Cardiac muscle cell (in vitro differentiated cells and primary cell): ENCODE results near the gene EPHB2. TPM values are rescaled to one million over a fixed set of nuclear protein-coding genes. Genes with fewer than 3 reads are reported as not detected.

Source experiments
- DNase-seq, 2 donors: peaks; one replicate each; pipeline versions ENCODE4 v3.0.0 to v3.0.0-alpha.2; 2010 to 2017; ENCODE audit warnings: low read depth in 1 of 2, low spot score in 1 of 2
- H3K27ac ChIP-seq: fragments of 200-600 bp; sonication (generic); 2 replicates; pipeline ENCODE4 v1.5.1; 2016
- H3K27me3 ChIP-seq: fragments of 200-600 bp; sonication (generic); 2 replicates; pipeline ENCODE4 v1.6.0; 2016; ENCODE audit warnings: control low read depth
- H3K36me3 ChIP-seq: fragments of 200-600 bp; sonication (generic); 2 replicates; pipeline ENCODE4 v1.5.1; 2016; ENCODE audit warnings: control low read depth
- H3K4me1 ChIP-seq: fragments of 200-600 bp; sonication (generic); 2 replicates; pipeline ENCODE4 v1.8.1; 2017; ENCODE audit warnings: low read depth, mild to moderate bottlenecking, mixed run types
- H3K4me3 ChIP-seq: fragments of 200-600 bp; sonication (generic); 2 replicates; pipeline ENCODE4 v1.5.1; 2016; ENCODE audit warnings: mild to moderate bottlenecking
- H3K9me3 ChIP-seq: fragments of 200-600 bp; sonication (generic); 2 replicates; pipeline ENCODE4 v1.5.1; 2017; ENCODE audit warnings: low read depth, mild to moderate bottlenecking, control low read depth
- CTCF ChIP-seq: IDR thresholded peaks from 2 replicates; pipeline ENCODE4 v1.5.1; 2012; ENCODE audit warnings: low read depth, mild to moderate bottlenecking, low read length
- polyA plus RNA-seq: library from polyadenylated mRNA; unstranded; fragments of >200 nt; fragmentation: Nextera tagmentation; extraction: Ambion mirVana; gene quantifications from 2 replicates; pipeline ENCODE4 v1.2.1, GENCODE V29; 2016
- total RNA-seq: library from RNA; depleted of rRNA; stranded (reverse); fragments of >200 nt; gene quantifications from 2 replicates; pipeline ENCODE4 v1.2.3, GENCODE V29; 2016

EPHB2 gene
- total and polyA plus RNA-seq, 2 experiments from 2014 or later: 38.8 to 96.3 TPM

- Histone ChIP-seq H3K4me1 (peaks cover 21% of the 10 kb centered on the region), H3K27me3 (no peaks in the 10 kb centered on the region), H3K36me3 (no peaks in the 10 kb centered on the region), H3K27ac (peak overlapping the region; percentile 50), H3K9me3 (no peaks in the 10 kb centered on the region), H3K4me3 (no peak overlapping the region)
- peak; percentile 39 to 91 for DNase-seq
- TF ChIP-seq CTCF: no peak
Measured at GRCh38 chr1:22808676-22809483, 98.2 kb downstream of the EPHB2 start.

GRCh38 chr1:22809783-22810182, 99.1 kb downstream of the EPHB2 start:
- no peaks in the 10 kb centered on the region for H3K27me3 ChIP-seq
- no peak overlapping the region for H3K27ac ChIP-seq
- no peak overlapping the region for H3K4me3 ChIP-seq
- TF ChIP-seq CTCF: no peak
- no peaks in the 10 kb centered on the region for H3K36me3 ChIP-seq
- no peaks in the 10 kb centered on the region for H3K9me3 ChIP-seq
- H3K4me1 ChIP-seq: peaks cover 21% of the 10 kb centered on the region
- no peak for DNase-seq

- H3K27ac ChIP-seq: peak overlapping the region; percentile 9
Measured at GRCh38 chr1:22810378-22810777, 99.7 kb downstream of the EPHB2 start.

GRCh38 chr1:22812092-22812880, 101.6 kb downstream of the EPHB2 start:
- Histone ChIP-seq H3K4me1 (peaks cover 12% of the 10 kb centered on the region), H3K36me3 (no peaks in the 10 kb centered on the region), H3K27ac (peak overlapping the region; percentile 33), H3K27me3 (no peaks in the 10 kb centered on the region), H3K9me3 (no peaks in the 10 kb centered on the region), H3K4me3 (no peak overlapping the region)
- no peak for TF ChIP-seq CTCF
- no peak for DNase-seq

More at GRCh38 chr1:22810378-22810777, 99.7 kb downstream of the EPHB2 start:
- Histone ChIP-seq H3K4me1 (peaks cover 16% of the 10 kb centered on the region), H3K36me3 (no peaks in the 10 kb centered on the region), H3K4me3 (no peak overlapping the region), H3K27me3 (no peaks in the 10 kb centered on the region), H3K9me3 (no peaks in the 10 kb centered on the region)
- no peak for DNase-seq
- no peak for TF ChIP-seq CTCF

GRCh38 chr1:22812993-22813790, 102.6 kb downstream of the EPHB2 start:
- DNase-seq: no peak
- no peak for TF ChIP-seq CTCF
- no peaks in the 10 kb centered on the region for H3K27me3 ChIP-seq
- H3K4me3 ChIP-seq: no peak overlapping the region
- H3K27ac ChIP-seq: no peak overlapping the region
- no peaks in the 10 kb centered on the region for H3K9me3 ChIP-seq
- peaks cover 18% of the 10 kb centered on the region for H3K4me1 ChIP-seq
- H3K36me3 ChIP-seq: no peaks in the 10 kb centered on the region
